Middle frontal gyrus (tissue), 1 donor: ENCODE data around the gene ERVH48-1.
"Not testable (repeated sequence)": the region's sequence is repeated elsewhere in the genome, so short reads cannot be mapped to it uniquely, and the experiment has no call there.

Experiments used
- DNase-seq: peaks from one replicate; pipeline ENCODE4 v3.0.0-alpha.2; 2015; ENCODE audit warnings: low spot score; ENCODE audit errors: extremely low spot score

The ERVH48-1 gene

DNA sequence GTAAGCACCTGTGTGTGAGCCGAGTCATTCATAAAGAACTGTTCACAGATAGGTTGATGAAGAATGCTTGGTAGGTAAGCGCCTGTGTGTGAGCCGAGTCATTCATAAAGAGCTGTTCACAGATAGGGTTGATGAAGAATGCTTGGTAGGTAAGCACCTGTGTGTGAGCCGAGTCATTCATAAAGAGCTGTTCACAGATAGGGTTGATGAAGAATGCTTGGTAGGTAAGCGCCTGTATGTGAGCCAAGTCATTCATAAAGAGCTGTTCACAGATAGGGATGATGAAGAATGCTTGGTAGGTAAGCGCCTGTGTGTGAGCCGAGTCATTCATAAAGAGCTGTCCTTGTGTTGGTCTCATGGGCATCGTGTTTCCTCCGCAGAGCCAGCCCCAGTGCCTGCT, 16.9 kb downstream of the ERVH48-1 start:
- not testable (repeated sequence) for DNase-seq

- no peak for DNase-seq
These were observed 19.2 kb downstream of the ERVH48-1 start for GRCh38 chr21:42906233-42906632.

GRCh38 chr21:42905195-42905594, 20.2 kb downstream of the ERVH48-1 start:
- no peak for DNase-seq

GRCh38 chr21:42903817-42904216, 21.6 kb downstream of the ERVH48-1 start:
- DNase-seq, result no peak

DNA sequence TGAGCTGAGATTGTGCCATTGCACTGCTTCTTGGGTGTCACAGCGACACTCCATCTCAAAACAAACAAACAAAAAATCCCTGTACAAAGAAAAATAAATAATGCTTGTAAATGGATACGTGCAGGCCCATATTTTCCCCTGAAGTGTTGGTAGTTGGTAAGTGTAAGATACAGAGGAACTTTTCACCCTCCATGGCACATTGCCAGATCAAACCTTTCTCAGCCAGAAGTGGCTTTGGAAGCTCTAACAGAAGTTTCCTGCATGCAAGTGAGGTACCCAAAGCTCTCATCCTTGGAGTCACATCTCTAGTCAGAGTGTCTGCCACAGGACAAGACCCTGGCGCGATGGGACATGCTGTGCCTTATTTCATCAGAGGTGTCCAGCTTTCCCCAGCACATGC, 25.0 kb downstream of the ERVH48-1 start:
- no peak for DNase-seq

DNA sequence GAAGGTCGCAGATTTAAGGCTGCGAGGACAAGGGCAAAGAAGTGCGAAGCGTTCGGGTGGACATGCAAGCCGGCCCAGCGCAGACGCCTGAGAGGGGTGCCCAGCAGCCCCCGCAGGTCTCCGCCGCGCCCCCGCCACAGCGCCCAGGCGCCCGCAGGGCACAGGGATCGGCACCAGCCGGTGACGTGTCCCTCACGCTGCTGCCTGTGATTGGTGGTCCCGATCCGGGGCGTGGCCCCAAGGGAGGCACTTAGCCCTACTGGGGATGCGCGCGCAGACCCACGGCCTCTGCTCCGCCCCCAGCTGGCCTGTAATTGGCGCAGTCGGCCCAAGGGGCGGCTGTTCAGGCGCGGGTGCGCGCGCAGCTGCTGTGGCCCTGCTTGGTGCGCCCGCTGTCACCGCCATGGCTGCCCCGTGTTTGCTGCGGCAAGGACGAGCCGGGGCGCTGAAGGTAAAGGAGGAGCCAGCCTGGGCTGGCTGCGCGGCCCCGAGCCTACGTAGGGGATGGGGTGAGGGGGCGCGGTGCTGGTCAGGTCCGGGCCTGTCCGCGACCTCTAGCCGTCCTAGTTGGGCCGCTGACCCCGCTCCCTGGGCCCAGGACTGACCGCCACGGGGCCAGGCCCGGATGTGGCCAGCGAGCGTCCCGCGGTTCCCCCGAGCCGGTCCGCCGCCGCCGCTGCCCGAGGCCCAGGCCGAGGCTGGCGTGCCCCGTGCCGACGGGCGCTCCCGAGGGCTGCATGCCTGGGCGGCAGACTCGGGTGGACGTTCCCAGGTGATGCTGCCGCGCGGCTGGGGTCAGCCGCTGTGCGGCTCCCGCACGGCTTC, 32.3 kb downstream of the ERVH48-1 start, which contains the start of gene NDUFV3:
NDUFV3 (plus strand) TSS at position 379 of the 825 bp plus-strand sequence; CDS start at position 404, 25 bp downstream.
- peak; percentile 99 for DNase-seq

GRCh38 chr21:42892582-42892930, 32.9 kb downstream of the ERVH48-1 start:
- DNase-seq, result no peak

GRCh38 chr21:42887326-42887725, 38.1 kb downstream of the ERVH48-1 start:
- no peak for DNase-seq

DNA sequence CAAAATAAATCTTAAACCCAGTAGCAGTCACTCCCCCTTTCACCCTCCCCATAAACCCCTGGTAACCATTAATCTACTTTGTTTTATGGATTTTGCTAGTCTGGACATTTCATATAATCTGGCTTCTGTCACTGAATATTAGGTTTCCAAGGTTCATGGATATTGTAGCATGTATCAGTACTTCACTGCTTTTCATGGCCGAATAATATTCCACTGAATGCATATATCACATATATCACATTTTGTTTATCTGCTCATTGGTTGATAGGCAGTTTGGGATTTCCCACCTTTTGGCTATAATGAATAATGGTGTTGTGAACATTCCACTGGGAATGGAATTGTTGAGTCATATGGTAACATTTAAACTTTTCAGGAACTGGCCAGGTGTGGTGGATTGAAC, 41.5 kb downstream of the ERVH48-1 start:
- no peak for DNase-seq

GRCh38 chr21:42880352-42880751, 45.1 kb downstream of the ERVH48-1 start:
- DNase-seq, result no peak

DNA sequence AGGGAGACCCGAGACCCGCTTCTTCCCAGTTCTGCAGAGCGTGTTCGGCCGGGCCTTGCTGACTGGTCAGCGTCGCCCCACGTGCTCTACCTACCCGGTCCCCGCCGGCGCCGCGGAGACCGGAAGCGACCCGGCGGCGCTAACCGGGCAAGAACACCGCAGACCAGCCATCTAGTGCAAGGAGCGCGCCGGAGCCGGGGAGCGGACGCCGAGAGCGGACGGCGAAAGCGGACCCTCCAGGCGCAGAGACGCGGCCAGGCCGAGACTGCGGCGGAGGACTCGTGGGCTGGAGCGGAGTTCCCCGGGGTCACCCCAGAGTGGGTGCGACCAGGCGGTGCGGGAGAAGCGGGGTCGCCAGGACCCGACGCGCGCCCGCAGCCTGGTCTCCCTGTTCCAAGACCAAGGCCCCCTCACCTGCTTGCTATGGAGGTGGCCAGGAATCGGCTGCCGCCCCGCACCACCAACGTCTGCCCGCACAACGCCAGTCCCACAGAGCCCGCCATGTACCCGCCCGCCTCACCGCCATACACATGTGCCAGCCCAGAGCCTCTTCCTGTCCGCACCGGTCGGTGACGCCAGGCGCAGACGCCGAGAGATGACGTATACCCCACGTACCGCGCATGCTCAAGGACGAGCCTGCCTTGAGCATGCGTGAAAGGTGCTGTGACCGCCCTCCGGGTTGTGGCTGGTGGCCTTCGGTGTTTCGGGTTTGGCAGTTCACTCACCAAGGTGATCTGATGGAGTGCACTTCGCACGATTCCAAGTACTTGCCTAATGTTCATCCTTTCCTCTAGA, 46.2 kb downstream of the ERVH48-1 start, which contains the start of gene WDR4:
WDR4 (minus strand) TSS at position 547 of the 795 bp plus-strand sequence; CDS start at position 503, 44 bp downstream.
- DNase-seq, result peak; percentile 94

DNA sequence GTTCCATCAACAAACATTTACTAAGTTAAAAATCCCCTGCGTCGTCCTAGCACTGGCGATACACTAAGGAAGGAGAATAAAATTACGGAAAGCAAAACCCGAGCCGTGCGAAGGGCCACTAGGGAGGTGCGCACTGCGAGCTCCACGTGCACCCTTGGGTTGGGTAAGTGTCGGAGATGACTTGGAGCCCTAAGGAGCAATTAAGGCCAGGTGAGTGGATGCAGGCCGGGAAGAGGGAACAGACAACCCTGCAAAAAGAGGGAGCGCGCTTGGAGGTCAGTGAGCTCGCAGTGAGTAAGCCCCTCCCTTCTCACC, 46.8 kb downstream of the ERVH48-1 start:
- DNase-seq, result no peak

DNA sequence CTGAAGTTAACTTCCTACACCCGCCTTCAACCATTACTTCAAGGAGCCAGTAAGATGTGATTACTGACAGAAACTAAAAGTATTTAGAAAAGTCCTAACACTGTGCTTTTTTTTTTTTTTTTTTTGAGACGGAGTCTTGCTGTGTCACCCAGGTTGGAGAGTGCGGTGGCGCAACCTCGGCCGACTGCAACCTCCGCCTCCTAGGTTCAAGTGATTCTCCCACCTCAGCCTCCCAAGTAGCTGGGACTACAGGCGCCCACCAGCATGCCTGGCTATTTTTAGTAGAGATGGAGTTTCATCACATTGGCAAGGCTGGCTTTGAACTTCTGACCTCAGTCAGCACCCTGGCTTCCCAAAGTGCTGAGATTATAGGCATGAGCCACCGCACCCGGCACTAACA, 49.6 kb downstream of the ERVH48-1 start:
- DNase-seq, result not testable (repeated sequence)

GRCh38 chr21:42873096-42873495, 52.3 kb downstream of the ERVH48-1 start:
- no peak for DNase-seq

DNA sequence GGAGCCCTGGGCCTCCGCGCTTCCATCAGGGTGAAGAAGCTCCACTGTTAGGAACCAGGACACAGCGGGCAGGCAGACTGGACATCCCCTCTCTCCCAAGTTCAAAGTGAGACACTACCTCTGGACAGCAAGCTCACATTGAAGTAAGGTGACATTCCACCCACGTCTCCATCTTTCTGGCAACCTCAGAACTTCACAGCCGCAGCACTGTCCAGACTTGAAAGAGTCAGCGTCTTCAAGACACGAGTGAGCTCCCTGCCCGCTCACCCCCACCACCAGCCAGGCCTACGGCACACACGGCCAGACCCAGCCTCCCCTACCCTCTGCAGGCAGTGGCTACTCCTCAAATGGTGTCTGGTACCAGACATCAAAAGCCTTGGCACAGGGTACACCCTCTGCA, 57.2 kb downstream of the ERVH48-1 start:
- no peak for DNase-seq
